RKO (cell line): ENCODE data around the gene TTC28.
"Not testable (repeated sequence)": the region's sequence is repeated elsewhere in the genome, so short reads cannot be mapped to it uniquely, and the experiment has no call there.

ENCODE experiments used
- DNase-seq: peaks from one replicate; pipeline ENCODE4 v3.0.0-alpha.2; 2016; ENCODE audit warnings: low spot score

Gene TTC28

DNA sequence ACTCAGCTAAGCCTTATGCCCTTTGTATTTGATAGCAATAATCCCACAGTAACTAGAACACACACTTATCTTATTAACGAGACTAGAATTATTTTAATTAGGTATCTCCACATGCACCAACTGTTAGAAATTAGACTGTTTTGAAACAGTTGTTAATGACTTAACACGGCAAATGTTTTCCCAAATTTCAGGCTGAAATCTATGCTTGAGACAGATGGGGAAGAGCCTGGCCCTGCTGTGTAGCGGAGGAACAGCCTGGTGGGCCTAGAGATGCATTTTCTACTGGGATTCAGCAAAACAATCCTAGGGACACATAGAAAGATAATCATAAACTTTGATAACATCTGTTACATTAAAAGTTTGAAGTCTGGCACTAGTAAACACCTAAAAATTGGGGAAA, 273.4 kb downstream of the TTC28 start:
- no peak for DNase-seq

DNA sequence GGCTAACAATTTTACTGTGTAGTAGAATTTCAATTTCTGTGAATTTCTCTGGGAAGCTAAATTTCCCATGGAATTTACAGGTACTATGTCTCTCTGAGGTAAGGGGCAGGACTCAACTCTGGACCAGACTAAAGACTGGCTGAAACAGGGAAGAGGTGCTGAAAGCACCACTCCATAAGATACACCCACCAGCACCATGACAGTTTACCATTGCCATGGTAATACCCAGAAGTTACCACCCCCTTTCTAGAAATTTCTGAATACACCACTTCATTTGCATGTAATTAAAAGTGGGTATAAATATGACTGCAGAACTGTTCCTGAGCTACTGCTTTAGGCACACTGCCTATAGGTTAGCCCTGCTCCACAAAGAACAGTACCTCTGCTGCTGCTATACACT, 274.1 kb downstream of the TTC28 start:
- DNase-seq, result no peak

GRCh38 chr22:28402539-28402938, 277.1 kb downstream of the TTC28 start:
- DNase-seq, result no peak

DNA sequence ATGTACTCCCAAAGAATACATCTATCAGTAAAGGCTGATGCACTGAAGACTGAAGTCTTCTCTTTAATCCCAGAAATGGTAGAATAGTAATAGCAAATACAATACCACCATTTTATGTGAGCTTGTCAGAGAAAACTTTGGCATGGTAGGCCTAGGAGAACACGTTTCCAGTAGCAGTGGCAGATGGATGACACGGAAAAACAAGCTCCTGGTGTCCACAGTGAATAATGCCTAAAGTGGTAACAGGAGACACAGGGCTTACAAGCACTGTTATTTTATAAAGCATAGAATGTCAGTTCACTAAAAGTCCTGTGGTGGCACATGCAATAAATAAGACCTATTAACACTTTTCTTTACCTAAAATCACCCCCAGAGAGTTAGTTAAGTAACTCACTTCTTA, 277.6 kb downstream of the TTC28 start:
- no peak for DNase-seq

GRCh38 chr22:28398981-28399380, 280.7 kb downstream of the TTC28 start:
- DNase-seq, result no peak

- no peak for DNase-seq
Measured at GRCh38 chr22:28398355-28398754, 281.3 kb downstream of the TTC28 start.

GRCh38 chr22:28397306-28397705, 282.3 kb downstream of the TTC28 start:
- no peak for DNase-seq

DNA sequence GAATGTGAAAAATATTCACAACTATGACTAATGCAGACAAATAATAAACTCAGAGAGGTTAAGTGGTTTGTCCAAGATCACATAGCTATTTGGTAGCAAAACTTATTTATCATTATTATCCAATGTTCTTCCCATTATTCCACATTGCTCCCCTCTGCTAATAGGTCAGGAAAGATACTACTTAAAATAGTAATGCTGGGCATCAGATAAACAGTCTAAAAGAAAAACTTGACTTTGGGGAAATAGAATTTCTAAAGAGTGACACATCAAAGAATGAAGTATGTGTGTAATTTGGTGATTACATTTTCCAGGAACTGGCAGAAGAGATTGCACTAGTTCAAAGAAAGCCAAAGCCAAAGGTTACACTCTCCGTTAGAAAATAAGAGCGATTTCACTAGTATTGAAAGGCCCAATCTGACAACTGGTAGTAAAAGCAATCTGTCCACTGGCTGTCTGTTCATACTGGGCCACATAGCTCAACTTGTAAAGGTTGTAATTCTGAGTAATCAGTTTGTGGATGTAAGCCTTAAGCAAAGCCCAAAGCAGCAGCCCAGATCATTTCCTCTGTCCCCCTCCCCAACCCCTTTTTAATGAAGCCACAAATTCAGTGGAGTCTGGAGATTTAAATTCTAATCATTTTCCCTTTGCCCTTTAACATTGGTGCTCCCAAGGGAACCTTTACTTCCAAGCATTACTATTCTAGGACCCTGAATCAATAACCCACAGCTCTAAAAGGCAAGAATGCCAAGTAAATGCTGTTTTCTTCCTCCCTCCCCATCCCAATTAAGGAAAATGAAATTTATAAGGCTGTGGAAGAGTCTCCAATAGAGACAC, 283.5 kb downstream of the TTC28 start:
- DNase-seq, result no peak

DNA sequence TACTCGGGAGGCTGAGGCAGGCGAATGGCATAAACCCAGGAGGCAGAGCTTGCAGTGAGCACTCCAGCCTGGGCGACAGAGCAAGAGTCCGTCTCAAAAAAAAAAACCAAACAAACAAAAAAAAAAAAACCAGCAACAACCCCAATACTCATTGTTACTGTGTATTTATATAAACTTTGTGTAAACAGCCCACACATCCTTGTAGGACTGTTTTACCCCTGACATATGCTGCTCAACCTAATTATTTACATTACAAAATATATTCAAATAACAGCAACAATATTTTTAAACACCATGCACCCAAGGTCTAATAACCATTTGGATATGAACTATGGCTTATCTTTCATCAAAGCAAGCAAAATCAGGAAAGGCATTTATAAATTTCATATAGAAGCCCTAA, 284.1 kb downstream of the TTC28 start:
- DNase-seq, result no peak

DNA sequence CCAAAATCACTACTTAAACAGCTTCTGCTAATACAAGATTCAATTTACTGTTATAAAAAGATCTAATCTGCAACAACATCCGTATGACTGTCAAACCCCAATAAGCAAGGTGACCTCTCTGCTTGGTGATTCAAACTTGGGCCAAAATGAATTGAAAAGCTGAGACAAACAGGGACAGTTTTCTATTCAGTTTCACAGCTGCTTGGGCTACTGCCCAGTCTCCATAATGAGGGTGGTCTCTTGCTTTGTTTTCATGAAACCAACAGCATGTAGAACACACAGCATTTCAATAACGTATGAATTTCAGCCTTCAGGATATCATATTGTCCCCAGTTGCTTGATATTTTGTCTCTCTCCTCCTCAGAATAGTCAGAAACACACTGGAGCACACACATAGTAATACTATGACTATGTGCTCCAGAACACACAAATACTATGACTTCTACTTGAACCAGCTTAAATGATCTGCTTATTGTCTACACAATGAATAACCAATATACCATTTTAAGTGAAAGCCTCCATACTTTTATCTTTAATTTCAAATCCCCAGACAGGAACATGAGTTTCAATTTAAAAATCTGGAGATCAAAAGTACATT, 285.0 kb downstream of the TTC28 start:
- DNase-seq, result no peak

GRCh38 chr22:28381429-28382167, 298.0 kb downstream of the TTC28 start:
- DNase-seq, result no peak

GRCh38 chr22:28379951-28380350, 299.7 kb downstream of the TTC28 start:
- DNase-seq, result no peak

DNA sequence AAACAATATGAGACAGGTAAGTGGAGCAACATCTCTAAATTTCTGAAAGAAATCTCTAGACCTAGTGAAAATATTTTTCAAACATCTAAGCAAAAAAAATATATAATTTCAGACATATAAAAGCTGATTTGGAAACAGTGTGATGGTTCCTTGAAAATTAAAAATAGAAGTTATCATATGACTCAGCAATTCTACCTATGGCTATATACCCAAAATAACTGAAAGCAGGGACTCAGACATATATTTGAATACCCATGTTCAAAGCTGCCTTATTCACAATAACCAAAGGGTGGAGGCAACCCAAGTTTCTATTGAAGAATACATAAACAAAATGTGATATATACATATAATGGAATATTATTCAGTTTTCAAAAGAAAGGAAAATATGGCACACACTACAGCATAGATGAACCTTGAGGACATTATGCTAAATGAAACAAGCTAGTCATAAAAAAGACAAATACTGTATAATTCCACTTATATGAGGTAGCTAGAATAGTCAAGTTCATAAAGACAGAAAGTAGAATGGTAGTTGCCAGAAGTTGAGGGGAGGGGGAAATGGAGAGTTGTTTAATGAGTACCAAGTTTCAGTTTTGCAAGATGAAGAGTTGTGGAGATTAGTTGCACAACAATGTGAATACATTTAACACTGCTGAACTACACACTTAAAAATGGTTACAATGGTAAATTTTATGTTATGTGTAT, 300.4 kb downstream of the TTC28 start:
- DNase-seq, result no peak

DNA sequence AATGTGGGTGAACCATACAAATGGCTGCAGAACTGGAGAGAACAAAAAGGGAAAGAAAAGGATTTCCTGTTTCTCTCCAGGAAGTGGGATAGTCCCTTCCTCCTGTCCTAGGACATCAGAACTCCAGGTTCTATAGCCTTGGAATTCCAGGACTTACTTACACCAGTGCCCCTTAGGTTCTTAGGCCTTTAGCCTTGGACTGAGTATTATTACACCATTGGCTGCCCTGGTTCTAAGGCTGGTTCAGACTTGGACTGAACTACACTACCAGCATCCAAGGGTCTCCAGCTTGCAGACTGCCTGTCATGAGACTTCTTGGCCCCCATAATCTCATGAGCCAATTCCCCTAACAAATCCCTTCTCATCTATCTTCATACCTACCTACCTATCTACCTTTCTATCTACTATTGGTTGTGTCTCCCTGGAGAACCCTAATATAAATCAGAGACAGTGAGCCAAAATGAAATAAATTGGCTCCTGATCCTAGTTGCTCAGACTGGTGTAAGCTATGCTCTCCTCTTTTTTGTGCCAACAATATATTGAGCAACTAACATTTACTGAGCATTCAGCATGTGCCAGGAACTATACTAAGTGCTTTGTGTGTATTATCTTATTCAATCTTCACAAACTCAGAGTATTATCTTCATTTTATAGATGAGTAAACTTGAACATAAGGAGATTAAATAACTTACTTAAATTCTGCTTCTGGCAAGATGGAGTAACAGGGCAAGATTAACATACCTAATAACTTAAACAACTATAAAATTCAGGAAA, 303.7 kb downstream of the TTC28 start:
- DNase-seq, result no peak

GRCh38 chr22:28373831-28374230, 305.8 kb downstream of the TTC28 start:
- no peak for DNase-seq

GRCh38 chr22:28369854-28370253, 309.8 kb downstream of the TTC28 start:
- DNase-seq, result no peak

DNA sequence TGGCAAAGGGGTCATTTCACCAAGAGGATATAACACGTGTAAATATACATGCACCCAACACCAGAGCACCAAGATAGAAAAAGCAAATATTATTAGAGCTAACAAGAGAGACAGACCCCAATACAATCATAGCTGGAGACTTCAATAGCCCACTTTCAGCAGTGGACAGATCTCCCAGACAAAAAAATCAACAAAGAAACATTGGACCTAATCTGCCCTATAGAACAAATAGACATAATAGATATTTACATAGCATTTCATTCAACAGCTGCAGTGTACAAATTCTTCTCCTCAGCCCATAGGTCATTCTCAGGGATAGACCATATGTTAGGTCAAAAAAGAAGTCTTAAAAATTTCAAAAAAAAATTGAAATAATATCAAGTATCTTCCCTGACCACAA, 312.8 kb downstream of the TTC28 start:
- no peak for DNase-seq

DNA sequence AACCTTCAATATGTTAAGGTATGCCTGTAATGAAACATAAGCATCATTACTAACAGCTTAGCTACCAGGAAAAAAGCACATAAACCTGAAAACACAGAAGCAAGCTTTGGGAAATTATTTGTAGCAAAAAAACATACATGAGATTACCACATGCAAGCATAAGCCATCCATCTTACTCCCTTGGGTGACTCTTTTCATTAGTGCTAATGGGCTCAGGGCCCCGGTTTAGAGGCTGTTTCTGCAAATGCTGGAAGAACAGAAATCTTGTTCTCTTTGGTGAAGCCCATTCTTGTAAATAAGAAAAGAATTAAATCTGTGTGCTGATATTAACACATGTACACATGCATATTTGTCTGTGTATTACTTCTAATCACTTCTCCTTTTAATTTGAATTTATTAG, 314.3 kb downstream of the TTC28 start:
- DNase-seq, result no peak

- not testable (repeated sequence) for DNase-seq
Measured at GRCh38 chr22:28364105-28364504, 315.5 kb downstream of the TTC28 start.

DNA sequence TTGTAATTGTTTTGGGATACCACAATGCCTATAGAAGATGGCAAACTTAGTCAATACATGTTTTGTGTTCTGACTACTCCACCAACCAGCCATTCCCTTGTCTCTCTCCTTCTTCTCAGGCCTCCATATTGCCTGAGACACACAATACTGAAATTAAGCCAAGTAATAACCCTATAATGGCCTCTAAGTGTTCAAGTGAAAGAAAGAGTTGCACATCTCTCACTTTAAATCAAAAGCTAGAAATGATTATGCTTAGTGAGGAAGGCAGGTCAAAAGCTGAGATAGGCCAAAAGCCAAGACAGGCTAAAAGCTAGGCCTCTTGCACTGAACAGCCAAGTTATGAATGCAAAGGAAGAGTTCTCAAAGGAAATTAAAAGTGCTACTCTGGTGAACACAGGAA, 318.7 kb downstream of the TTC28 start:
- no peak for DNase-seq

DNA sequence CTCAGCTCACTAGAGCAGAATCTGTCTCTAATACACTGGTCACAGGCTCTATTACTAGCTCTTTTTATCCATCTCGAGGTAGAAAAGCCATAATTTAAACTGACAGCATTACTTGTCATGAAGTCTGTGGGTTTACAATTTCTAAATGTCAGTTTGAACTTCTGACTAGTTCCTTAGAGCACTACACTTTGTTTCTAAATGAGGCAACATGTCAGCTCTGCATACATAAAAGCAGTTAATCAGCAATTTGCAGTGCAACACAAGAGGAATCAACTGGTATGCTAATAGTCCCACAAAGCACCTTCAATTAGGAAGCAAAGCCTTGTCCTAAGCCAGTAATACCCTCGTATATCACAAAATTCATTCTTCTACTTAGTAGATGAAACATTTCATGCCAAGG, 321.3 kb downstream of the TTC28 start:
- DNase-seq, result no peak

- no peak for DNase-seq
Measured at GRCh38 chr22:28357193-28357592, 322.4 kb downstream of the TTC28 start.
